OCI-LY7 (cell line): ENCODE results near the gene CBFA2T2. TPM values are rescaled to one million over a fixed set of nuclear protein-coding genes. Genes with fewer than 3 reads are reported as not detected.

Experiments used
- BruUV-seq: library from RNA; stranded (reverse); fragments of 400-500 nt; replicated peaks from 2 replicates; lab custom pipeline; 2021; lab: Mats Ljungman, UMichigan
- CTCF ChIA-PET: fragments of 300-600 bp; sonication (Branson Sonifier 250); formaldehyde crosslinking; loops from one replicate; lab custom pipeline; 2022; ENCODE audit warnings: antibody characterized with exemption; ENCODE audit not compliant: unreplicated experiment; lab: Charles Lee
- POLR2A ChIA-PET: fragments of 300-600 bp; sonication (Branson Sonifier 250); formaldehyde crosslinking; loops from one replicate; lab custom pipeline; 2022; ENCODE audit warnings: antibody characterized with exemption; lab: Charles Lee
- DNase-seq: peaks from one replicate; pipeline ENCODE4 v3.0.0-alpha.2; 2015; ENCODE audit warnings: low spot score
- H2AFZ ChIP-seq: fragments of 200-600 bp; sonication (generic), shearing (Covaris generic); 2 replicates; pipeline ENCODE4 v1.6.1; 2014; ENCODE audit warnings: mild to moderate bottlenecking, antibody characterized with exemption, low read length, moderate library complexity
- H3K27ac ChIP-seq: fragments of 200-600 bp; sonication (generic); 2 replicates; pipeline ENCODE4 v1.5.1; 2014; ENCODE audit warnings: mixed run types, low read depth, mild to moderate bottlenecking, moderate library complexity, low read length, inconsistent platforms; ENCODE audit not compliant: poor library complexity, severe bottlenecking
- H3K36me3 ChIP-seq: fragments of 200-600 bp; sonication (generic); 2 replicates; pipeline ENCODE4 v1.6.1; 2014; ENCODE audit warnings: mild to moderate bottlenecking, antibody characterized with exemption, low read length, moderate library complexity, mixed read lengths; ENCODE audit not compliant: insufficient read depth
- H3K4me1 ChIP-seq: fragments of 200-600 bp; sonication (generic); 2 replicates; pipeline ENCODE4 v1.5.1; 2014; ENCODE audit warnings: mild to moderate bottlenecking, low read length; ENCODE audit not compliant: insufficient read depth, poor library complexity, severe bottlenecking
- H3K4me2 ChIP-seq: fragments of 200-600 bp; sonication (generic); 2 replicates; pipeline ENCODE4 v1.6.1; 2014; ENCODE audit warnings: mild to moderate bottlenecking, low read length
- H3K4me3 ChIP-seq: fragments of 200-600 bp; sonication (generic); 2 replicates; pipeline ENCODE4 v1.5.1; 2014; ENCODE audit warnings: mild to moderate bottlenecking, low read depth, low read length; ENCODE audit not compliant: poor library complexity, severe bottlenecking
- H3K79me2 ChIP-seq: fragments of 200-600 bp; sonication (generic); 2 replicates; pipeline ENCODE4 v1.6.1; 2016; ENCODE audit warnings: low read depth, mild to moderate bottlenecking, low read length, moderate library complexity, mixed read lengths; ENCODE audit not compliant: insufficient read depth
- H3K9me2 ChIP-seq: fragments of 200-600 bp; sonication (generic); 2 replicates; pipeline ENCODE4 v1.6.1; 2016; ENCODE audit warnings: mild to moderate bottlenecking, low read length, mixed read lengths; ENCODE audit not compliant: insufficient read depth
- H3K9me3 ChIP-seq: fragments of 200-600 bp; sonication (generic); 2 replicates; pipeline ENCODE4 v1.6.1; 2014; ENCODE audit warnings: mild to moderate bottlenecking, mixed run types, low read length, mixed read lengths
- H4K20me1 ChIP-seq: fragments of 200-600 bp; sonication (generic); 2 replicates; pipeline ENCODE4 v1.6.1; 2014; ENCODE audit warnings: mild to moderate bottlenecking, antibody characterized with exemption, low read length, moderate library complexity, mixed read lengths; ENCODE audit not compliant: insufficient read depth
- EZH2phosphoT487 ChIP-seq: fragments of 200-600 bp; sonication (generic); IDR thresholded peaks from 2 replicates; pipeline ENCODE4 v1.6.1; 2018; ENCODE audit warnings: low read depth, borderline replicate concordance, mild to moderate bottlenecking, mixed run types, antibody characterized with exemption, low read length, moderate library complexity, mixed read lengths
- intact Hi-C: fragments of 100-400 bp; cut with micrococcal nuclease; formaldehyde crosslinking; loops from one replicate; pipeline ENCODE4 v1.10.0; 2022; ENCODE audit not compliant: unreplicated experiment
- total RNA-seq, 2 experiments: library from RNA; depleted of rRNA in 1 of 2; stranded (reverse); fragments of >200 nt in 1 of 2; shearing (Covaris generic) in 1 of 2; gene quantifications; 2 replicates each; pipeline ENCODE4 v1.2.3, GENCODE V29; 2014 to 2022
- TF ChIP-seq, protein P1 (sequence below): fragments of 200-600 bp; sonication (generic); conservative IDR thresholded peaks from 2 replicates; pipeline ENCODE4 v1.5.1; 2014; ENCODE audit warnings: mild to moderate bottlenecking, antibody characterized with exemption, low read length, moderate library complexity, mixed read lengths

Gene CBFA2T2
- total RNA-seq, 2 experiments from 2014 or later: 20.7 to 32.9 TPM

DNA sequence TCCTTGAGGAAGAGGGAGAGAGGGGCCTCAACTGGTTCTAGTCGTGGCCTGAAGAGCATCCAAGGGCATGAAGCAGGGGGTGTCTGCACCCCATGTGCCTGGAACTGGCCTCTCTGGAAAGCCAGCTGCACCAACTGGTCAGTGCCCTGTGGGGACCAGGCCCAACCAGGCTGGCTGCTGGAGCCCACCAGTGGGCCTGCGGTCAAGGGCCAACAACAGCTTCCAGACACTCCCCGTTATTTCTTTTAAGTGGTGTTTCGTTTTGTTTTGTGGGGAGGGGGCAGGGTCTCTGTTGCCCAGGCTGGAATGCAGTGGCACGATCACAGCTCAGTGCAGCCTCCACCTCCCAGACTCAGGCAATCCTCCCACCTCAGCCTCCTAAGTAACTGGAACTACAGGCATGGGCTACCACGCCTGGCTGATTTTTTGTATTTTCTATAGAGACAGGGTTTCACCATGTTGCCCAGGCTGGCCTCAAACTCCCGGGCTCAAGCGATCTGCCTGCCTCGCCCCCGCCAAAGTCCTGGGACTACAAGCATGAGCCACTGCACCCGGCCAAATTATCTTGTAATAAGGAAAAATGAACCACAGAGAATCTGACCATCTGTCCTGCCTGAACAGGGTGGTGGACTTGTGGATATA lies 160.3 kb downstream of the CBFA2T2 start:
- intact Hi-C loops: loop anchor here (5.0 kb wide), 1 partner anchor 248 kb away; the partner anchor contains the start of gene CDK5RAP1
- no TSS peak for BruUV-seq
- Histone ChIP-seq H3K9me2 (no peaks in the 10 kb centered on the region), H3K4me2 (no peak overlapping the region), H3K27ac (no peak overlapping the region), H3K36me3 (peaks cover 33% of the 10 kb centered on the region), H3K79me2 (no peaks in the 10 kb centered on the region), H2AFZ (no peak overlapping the region), H4K20me1 (peaks cover 5% of the 10 kb centered on the region; the same call in 1 of the 2 replicates), H3K4me1 (peaks cover 19% of the 10 kb centered on the region), H3K9me3 (no peaks in the 10 kb centered on the region), H3K4me3 (no peak overlapping the region)
- no peak for DNase-seq
- POLR2A ChIA-PET: no interaction called here
- TF ChIP-seq, protein P1, sequence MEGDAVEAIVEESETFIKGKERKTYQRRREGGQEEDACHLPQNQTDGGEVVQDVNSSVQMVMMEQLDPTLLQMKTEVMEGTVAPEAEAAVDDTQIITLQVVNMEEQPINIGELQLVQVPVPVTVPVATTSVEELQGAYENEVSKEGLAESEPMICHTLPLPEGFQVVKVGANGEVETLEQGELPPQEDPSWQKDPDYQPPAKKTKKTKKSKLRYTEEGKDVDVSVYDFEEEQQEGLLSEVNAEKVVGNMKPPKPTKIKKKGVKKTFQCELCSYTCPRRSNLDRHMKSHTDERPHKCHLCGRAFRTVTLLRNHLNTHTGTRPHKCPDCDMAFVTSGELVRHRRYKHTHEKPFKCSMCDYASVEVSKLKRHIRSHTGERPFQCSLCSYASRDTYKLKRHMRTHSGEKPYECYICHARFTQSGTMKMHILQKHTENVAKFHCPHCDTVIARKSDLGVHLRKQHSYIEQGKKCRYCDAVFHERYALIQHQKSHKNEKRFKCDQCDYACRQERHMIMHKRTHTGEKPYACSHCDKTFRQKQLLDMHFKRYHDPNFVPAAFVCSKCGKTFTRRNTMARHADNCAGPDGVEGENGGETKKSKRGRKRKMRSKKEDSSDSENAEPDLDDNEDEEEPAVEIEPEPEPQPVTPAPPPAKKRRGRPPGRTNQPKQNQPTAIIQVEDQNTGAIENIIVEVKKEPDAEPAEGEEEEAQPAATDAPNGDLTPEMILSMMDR: no peak
- TF ChIP-seq EZH2phosphoT487: no peak
- CTCF ChIA-PET: no interaction called here

DNA sequence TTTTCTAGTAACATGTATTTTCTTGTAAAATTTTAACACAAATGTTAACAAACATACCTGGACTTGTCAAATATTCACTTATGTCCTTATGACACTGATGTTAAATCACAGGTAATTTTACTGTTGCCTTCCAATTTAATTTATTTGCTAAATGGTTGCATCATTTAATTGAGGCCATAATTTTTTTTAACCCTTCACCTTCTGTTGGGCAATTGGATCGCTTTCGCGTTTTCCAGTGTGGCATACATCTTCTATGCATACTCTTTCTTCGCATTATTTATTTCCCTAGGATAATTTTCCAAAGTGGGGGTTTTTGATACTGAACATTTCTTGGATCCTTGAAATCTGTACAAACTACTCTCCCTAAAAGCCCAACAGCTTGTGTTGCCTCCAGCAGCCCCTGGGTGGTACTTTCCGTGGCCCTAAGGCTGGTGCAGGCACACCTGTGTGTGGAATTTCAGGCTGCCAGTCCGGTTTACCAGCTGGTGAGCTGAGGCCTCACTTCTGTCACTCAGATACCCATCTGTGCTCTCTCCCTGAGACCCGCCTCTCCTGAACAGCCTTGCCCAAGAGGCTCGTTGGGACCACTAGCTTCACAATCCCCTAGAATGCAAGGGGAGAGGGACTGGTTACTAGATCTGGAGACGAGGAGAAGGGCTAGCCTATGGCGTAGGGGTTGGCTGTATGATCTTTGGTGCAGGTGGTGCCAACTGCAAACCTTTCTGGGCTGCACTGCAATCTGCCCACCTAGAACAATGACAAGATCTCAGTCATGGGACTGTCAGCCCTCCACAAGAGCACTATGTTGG lies 161.1 kb downstream of the CBFA2T2 start:
- no peaks in the 10 kb centered on the region for H3K79me2 ChIP-seq
- ChIA-PET POLR2A (interaction anchor here (0.6 to 1.3 kb wide), 2 partner anchors 13 to 190 kb away, joined by 4 read pairs; no protein-coding TSS in a partner anchor), CTCF (no interaction called here)
- no peak for DNase-seq
- H2AFZ ChIP-seq: no peak overlapping the region
- TF ChIP-seq, protein P1: no peak
- TF ChIP-seq EZH2phosphoT487: no peak
- no peaks in the 10 kb centered on the region for H3K9me3 ChIP-seq
- no peak overlapping the region for H3K4me3 ChIP-seq
- peaks cover 19% of the 10 kb centered on the region for H3K4me1 ChIP-seq
- no peak overlapping the region for H3K4me2 ChIP-seq
- H3K27ac ChIP-seq: no peak overlapping the region
- no TSS peak for BruUV-seq
- intact Hi-C loops: loop anchor here (5.0 kb wide), 1 partner anchor 249 kb away; the partner anchor contains the start of gene CDK5RAP1
- H3K36me3 ChIP-seq: peaks cover 26% of the 10 kb centered on the region
- no peaks in the 10 kb centered on the region for H3K9me2 ChIP-seq
- peaks cover 5% of the 10 kb centered on the region; the same call in 1 of the 2 replicates for H4K20me1 ChIP-seq
